ENCODE measurements around the gene CCZ1.
"Not testable (repeated sequence)": the region's sequence is repeated elsewhere in the genome, so short reads cannot be mapped to it uniquely, and the experiment has no call there.

GRCh38 chr7:5931250-5931649 lies 32.7 kb downstream of the CCZ1 start:
- not testable (repeated sequence) for TF ChIP-seq POLR2A, CTCF (IDR thresholded peaks at IDR 0.05)
